Upper lobe of right lung (tissue), 1 donor: ENCODE data around the gene SLC8B1. TPM values are rescaled to one million over a fixed set of nuclear protein-coding genes. Genes with fewer than 3 reads are reported as not detected.

Experiments used
- ATAC-seq: fragments of 200-7000 bp; cut with Tn5 transposase; one replicate; pipeline ENCODE4 v1.9.1; 2020; ENCODE audit warnings: mild to moderate bottlenecking, moderate library complexity
- DNase-seq: peaks from one replicate; pipeline ENCODE4 v3.0.0-alpha.2; 2020
- H3K27ac ChIP-seq: fragments of 200-600 bp; one replicate; pipeline ENCODE4 v1.8.0; 2022
- H3K27me3 ChIP-seq: fragments of 200-600 bp; one replicate; pipeline ENCODE4 v1.8.0; 2022; ENCODE audit warnings: mild to moderate bottlenecking
- H3K36me3 ChIP-seq: fragments of 200-600 bp; one replicate; pipeline ENCODE4 v1.8.0; 2022
- H3K4me1 ChIP-seq: fragments of 200-600 bp; one replicate; pipeline ENCODE4 v1.8.0; 2022
- H3K4me3 ChIP-seq: fragments of 200-600 bp; one replicate; pipeline ENCODE4 v1.8.0; 2022; ENCODE audit warnings: mild to moderate bottlenecking
- H3K9me3 ChIP-seq: fragments of 200-600 bp; one replicate; pipeline ENCODE4 v1.8.0; 2022
- intact Hi-C: fragments of 100-400 bp; cut with DNase I; formaldehyde crosslinking; loops from one replicate; pipeline ENCODE4 v1.11.0; 2022
- total RNA-seq: library from RNA; stranded (reverse); fragmentation: NEBNext Ultra II Directional; extraction: Animal tissue kit (Norgen Biotek cat#: 25700); gene quantifications from one replicate; pipeline ENCODE4 v1.2.1, GENCODE V29; 2021
- TF ChIP-seq, protein P1 (sequence below): fragments of 200-600 bp; IDR thresholded peaks from one replicate; pipeline ENCODE4 v1.8.0; 2022; ENCODE audit warnings: antibody characterized with exemption
- donor health status: DM: no; HTN: yes; CAD: no; lungs with severe emphysema.

SLC8B1 gene
- total RNA-seq, 1 donor from 2014 or later, result 42.8 TPM

DNA sequence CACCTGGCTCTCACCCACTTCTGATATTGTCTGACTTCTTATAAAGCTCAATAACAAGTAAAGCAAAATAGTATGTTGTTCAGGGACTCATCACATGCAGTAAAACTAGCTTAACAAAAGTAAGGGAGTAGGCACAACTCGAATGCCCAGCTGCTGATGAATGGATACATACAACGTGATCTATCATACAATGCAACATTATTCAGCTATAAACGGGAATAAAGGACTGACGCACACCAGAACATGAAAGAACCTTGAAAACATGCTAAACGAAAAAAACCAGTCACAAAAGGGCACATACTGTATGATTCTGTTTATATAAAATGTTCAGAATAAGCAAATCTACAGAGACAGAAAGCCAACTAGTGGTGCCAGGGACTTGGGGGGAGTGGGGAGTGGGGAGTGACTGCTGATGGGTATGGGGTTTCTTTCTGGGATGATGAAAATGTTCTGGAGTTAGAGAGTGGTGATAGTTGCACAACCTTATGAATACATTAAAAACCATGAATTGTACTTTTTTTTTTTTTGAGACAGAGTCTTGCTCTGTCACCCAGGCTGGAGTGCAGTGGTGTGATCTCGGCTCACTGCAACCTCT is 34.6 kb upstream of the SLC8B1 start:
- H3K27me3 ChIP-seq, result no peaks in the 10 kb centered on the region
- H3K36me3 ChIP-seq, result peaks cover 19% of the 10 kb centered on the region
- no peaks in the 10 kb centered on the region for H3K4me1 ChIP-seq
- intact Hi-C loops, result no loop called here
- H3K27ac ChIP-seq, result no peak overlapping the region
- DNase-seq (no peak), ATAC-seq (no peak)
- TF ChIP-seq, protein P1, sequence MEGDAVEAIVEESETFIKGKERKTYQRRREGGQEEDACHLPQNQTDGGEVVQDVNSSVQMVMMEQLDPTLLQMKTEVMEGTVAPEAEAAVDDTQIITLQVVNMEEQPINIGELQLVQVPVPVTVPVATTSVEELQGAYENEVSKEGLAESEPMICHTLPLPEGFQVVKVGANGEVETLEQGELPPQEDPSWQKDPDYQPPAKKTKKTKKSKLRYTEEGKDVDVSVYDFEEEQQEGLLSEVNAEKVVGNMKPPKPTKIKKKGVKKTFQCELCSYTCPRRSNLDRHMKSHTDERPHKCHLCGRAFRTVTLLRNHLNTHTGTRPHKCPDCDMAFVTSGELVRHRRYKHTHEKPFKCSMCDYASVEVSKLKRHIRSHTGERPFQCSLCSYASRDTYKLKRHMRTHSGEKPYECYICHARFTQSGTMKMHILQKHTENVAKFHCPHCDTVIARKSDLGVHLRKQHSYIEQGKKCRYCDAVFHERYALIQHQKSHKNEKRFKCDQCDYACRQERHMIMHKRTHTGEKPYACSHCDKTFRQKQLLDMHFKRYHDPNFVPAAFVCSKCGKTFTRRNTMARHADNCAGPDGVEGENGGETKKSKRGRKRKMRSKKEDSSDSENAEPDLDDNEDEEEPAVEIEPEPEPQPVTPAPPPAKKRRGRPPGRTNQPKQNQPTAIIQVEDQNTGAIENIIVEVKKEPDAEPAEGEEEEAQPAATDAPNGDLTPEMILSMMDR, result no peak
- H3K4me3 ChIP-seq, result no peak overlapping the region
- no peaks in the 10 kb centered on the region for H3K9me3 ChIP-seq

DNA sequence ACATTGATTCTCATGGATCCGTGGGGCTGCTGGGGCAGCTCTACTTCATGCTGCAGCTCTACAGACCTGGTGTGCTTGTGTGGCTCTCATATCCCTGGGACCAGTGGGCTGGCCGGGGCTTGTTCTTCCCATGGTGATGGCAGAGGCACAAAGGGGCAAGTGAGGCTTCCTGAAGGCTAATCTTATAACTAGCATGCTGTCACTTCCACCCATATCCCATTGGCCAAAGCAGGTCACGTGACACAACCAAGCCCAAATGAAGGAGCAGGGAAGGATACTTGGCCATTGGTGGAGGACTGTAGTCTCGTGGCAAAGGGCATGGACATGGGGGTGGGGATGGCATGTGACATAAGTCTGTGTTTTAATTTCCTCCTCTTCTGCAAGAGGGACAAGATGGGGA is 33.4 kb upstream of the SLC8B1 start:
- intact Hi-C loops, result no loop called here
- Histone ChIP-seq H3K9me3 (no peaks in the 10 kb centered on the region), H3K4me1 (no peaks in the 10 kb centered on the region), H3K27ac (no peak overlapping the region), H3K36me3 (peaks cover 11% of the 10 kb centered on the region), H3K4me3 (no peak overlapping the region), H3K27me3 (no peaks in the 10 kb centered on the region)
- DNase-seq (no peak), ATAC-seq (no peak)
- TF ChIP-seq, protein P1, result no peak

DNA sequence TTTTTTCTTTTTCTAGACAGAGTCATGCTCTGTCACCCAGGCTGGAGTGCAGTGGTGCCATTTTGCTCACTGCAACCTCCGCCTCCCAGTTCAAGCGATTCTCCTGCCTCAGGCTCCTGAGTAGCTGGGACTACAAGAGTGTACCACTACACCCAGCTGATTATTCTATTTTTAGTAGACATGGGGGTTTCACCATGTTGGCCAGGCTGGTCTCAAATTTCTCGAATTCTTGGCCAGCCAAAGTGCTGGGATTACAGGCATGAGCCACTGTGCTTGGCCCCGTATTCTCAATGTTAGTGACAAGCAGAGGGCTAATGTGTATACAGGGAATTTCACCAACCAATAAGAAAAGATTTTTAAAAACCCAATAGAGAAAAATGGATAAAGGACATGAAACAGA is 31.9 kb upstream of the SLC8B1 start:
- intact Hi-C loops, result no loop called here
- no peaks in the 10 kb centered on the region for H3K36me3 ChIP-seq
- H3K4me1 ChIP-seq, result no peaks in the 10 kb centered on the region
- DNase-seq, result no peak
- TF ChIP-seq, protein P1, result no peak
- no peaks in the 10 kb centered on the region for H3K27me3 ChIP-seq
- H3K27ac ChIP-seq, result no peak overlapping the region
- ATAC-seq, result no peak
- H3K9me3 ChIP-seq, result no peaks in the 10 kb centered on the region
- H3K4me3 ChIP-seq, result no peak overlapping the region

DNA sequence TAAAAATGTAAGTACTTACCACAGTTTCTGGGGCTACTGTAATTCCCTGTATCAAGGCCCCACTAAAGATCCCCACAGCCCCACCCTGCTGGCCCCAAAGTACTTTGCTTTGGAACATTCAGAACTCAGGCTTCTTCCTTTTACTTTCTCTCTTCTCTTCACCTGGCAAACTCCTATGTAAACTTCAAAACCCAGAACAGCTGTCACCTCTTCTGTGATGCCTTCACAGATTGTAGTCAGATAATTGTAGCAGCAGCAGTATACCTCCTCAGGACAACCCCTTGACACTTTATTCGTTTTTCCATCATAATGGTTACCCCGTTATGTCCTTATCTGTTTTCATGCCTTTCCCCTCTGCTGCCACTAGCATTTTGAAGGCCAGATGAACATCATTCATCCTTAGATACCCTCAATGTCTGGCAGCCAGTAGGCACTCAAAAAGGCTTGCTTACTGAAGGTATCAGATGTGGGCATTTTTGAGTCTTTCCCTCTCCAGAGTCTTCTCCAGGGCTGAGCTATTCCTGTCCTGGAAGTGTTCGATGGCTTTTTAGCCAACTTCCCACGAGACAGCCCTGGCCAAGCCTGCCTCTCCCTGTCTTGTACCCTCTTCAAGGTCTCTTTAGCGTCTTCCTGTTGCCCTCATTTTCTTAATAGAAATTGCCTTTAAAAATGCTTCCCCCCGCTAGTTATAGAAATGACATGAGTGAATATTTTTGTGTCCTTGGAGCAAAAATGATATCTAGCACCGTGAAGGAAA is 30.9 kb upstream of the SLC8B1 start:
- H3K36me3 ChIP-seq, result no peaks in the 10 kb centered on the region
- no peak for ATAC-seq
- H3K9me3 ChIP-seq, result no peaks in the 10 kb centered on the region
- DNase-seq, result no peak
- intact Hi-C loops, result no loop called here
- H3K27me3 ChIP-seq, result no peaks in the 10 kb centered on the region
- TF ChIP-seq, protein P1, result no peak
- H3K4me1 ChIP-seq, result no peaks in the 10 kb centered on the region
- no peak overlapping the region for H3K27ac ChIP-seq
- no peak overlapping the region for H3K4me3 ChIP-seq

DNA sequence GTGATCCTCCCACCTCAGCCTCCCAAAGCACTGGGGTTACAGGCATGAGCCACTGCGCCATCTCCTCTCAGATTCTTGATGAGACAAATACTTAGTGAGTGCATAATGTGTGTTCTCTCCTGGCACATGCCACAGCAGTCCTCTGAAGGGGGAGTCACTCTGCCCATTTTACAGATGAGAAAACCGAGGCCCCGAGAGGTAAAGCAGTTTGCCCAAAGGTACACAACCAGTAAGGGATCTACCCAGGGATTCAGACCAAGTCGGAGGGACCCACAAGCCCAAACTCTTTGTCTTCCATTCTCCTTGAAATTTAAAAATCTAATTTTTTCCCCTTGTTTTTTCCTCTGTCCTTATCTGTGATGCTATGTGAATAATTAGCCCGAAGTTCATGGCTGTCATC is 29.8 kb upstream of the SLC8B1 start:
- Histone ChIP-seq H3K4me3 (no peak overlapping the region), H3K27ac (no peak overlapping the region), H3K4me1 (peaks cover 5% of the 10 kb centered on the region), H3K36me3 (no peaks in the 10 kb centered on the region), H3K27me3 (no peaks in the 10 kb centered on the region), H3K9me3 (no peaks in the 10 kb centered on the region)
- TF ChIP-seq, protein P1, result no peak
- DNase-seq (no peak), ATAC-seq (no peak)
- intact Hi-C loops, result no loop called here
